Tongue (tissue), 1 donor: ENCODE data around the gene RPAP3. TPM values are rescaled to one million over a fixed set of nuclear protein-coding genes. Genes with fewer than 3 reads are reported as not detected.

Experiments
- total RNA-seq: library from RNA; depleted of rRNA; stranded (reverse); fragments of >200 nt; gene quantifications from one replicate; pipeline ENCODE4 v1.2.3, GENCODE V29; 2014

RPAP3 gene
- total RNA-seq, 1 donor from 2014 or later: 19.9 TPM

Other genes with a start within 250 kb of the RPAP3 start
- 16.4 TPM for gene ENDOU, start 19.5 kb upstream of the RPAP3 start, total RNA-seq
- 16.0 TPM for gene RAPGEF3, start 52.9 kb upstream of the RPAP3 start, total RNA-seq
- gene SLC48A1, start 67.2 kb upstream of the RPAP3 start, total RNA-seq: 9.7 TPM
- 35.4 TPM for gene HDAC7, start 113.9 kb upstream of the RPAP3 start, total RNA-seq
- gene VDR, start 199.0 kb upstream of the RPAP3 start, total RNA-seq: 1.2 TPM